ENCODE data around the gene GPR137.

GRCh38 chr11:64275031-64275800, 10.4 kb upstream of the GPR137 start:
- no peak for TF ChIP-seq CTCF (IDR thresholded peaks at IDR 0.05; ENCODE audit: low read depth, low read length, missing input control)
- no peak for TF ChIP-seq ATF3 (IDR thresholded peaks at IDR 0.05)
- TF ChIP-seq SP1 (IDR thresholded peaks at IDR 0.05), result no peak
- TF ChIP-seq YY1 (IDR thresholded peaks at IDR 0.05), result no peak
- no peak for TF ChIP-seq MAX (IDR thresholded peaks at IDR 0.05)
